ENCODE measurements around the gene OVOL2.

Gene OVOL2

DNA sequence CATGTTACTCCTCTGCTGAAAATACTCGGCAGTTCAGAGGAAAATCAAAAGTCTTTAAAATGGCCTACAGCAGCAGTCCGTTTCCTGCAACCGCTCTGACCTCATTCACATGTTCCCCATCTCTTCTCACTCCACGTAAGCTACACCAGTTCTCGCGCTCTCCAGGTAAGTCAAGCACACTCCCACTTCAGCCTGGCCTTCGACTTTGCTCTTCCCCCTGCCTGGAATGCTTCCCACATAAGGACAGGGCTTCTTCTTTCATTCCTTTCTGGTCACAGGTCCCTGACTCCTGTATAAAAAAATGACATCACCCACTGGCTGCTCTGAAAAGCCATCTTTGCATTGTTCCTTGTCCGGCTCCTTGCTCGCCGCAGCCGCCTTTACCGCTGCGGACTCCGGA, 46.2 kb downstream of the OVOL2 start:
- DNase-seq: no peak

DNA sequence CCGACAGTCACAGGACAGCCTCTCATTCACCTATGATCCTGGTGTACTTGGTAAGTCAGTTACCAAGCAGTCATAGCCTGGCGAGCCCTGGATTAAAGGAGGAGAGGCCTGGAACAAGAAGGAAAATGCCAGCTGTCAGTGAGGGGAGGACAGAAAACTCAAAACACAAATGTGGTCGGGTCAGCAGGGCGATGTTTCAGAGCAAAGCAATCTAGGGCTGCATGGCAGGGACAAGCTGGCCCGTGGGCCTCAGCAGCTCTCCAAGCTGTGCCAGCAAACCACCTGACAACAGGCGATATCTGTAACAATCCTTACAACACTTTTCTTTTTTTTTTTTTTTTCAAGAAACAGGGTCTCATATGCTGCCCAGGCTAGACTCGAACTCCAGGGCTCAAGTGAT, 48.6 kb downstream of the OVOL2 start:
- no peak for DNase-seq

GRCh38 chr20:18007534-18008292, 50.0 kb downstream of the OVOL2 start:
- DNase-seq: no peak

GRCh38 chr20:18006684-18007083, 51.0 kb downstream of the OVOL2 start:
- no peak for DNase-seq

GRCh38 chr20:18005990-18006364, 51.7 kb downstream of the OVOL2 start:
- no peak for DNase-seq

DNA sequence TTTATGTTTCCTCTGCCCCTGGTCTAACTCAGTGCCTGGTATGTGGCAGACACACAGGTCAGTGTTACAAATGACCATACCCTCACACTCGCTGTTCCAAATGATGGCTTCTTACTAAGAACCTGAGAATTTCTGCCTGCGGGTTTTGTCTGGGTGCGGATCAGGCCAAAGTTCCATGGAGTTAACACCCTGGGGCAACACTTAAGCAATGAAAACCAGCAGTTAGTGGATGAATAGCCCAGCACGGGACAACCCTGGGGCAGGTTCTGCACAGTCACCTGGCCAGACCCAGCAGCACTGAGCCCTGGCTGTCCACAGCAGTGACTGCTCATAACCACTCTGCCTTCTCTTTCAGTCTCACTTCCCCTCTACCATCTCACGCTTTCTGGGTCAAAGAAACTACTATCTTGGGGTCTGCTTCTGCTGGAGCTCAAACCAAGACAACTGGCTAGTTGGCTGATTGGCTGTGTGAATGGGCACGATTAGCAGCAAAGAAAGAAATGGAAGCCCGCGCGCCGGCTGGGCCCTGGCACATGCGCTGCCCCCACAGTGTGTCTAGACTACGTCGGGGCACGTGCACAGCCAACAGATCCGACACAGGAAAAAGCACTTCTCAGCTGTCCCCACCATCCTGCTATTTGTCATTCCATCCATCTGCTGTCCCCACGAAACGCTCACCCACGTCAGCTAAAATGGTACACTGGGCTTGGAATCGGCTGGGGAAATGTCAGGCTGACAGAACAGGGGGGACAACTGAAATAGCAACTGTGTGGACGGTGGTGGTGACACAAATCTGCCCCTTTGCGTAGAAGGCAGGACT, 52.3 kb downstream of the OVOL2 start:
- DNase-seq: no peak

DNA sequence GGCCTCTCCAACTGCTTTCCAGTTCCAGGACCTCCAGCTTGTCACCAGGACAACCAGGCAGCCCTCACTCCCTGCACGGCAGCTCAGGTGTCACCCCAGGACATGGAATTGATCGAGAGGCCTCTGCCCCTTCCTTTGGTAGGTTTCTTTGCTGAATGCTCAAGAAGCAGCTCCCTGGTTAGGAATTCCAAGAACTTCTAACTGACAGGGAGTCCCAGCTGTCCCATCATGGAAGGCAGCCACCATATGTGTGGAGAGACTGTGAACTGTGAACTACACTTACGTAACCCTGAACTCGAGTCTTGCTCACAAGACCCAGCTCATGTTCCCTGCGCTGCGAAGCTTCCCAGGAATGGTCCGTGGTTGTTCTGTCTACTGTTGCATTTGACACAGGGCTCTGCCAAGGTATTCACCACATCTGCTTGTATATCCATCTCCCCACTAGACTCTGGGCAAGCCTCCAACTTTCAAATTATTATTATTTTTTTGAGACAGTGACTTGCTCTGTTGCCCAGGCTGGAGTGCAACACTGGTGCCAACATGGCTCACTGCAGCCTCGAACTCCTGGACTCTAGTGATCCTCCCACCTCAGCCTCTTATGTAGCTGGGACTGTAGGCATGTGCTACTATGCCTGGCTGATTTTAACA, 53.2 kb downstream of the OVOL2 start:
- DNase-seq: no peak

DNA sequence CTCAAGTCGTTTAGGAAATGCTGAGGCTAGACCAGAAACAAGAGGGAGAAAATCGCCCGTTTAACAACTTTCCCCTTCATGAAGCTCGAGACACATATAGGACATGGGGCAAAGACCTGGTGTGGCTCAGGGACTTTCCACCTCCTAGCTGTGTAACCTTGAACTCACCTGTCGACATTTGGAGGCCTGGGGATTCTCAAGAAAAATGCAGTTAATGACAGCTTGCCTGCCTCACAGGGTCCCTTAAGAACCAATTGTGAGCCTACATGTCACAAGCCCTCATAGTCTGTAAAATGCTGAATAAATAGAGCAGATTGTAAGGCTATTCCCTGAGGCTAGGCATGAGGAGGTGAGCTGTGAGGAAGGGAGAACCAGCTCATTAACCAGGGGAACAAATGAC, 53.8 kb downstream of the OVOL2 start:
- no peak for DNase-seq

- DNase-seq: no peak
These were observed 56.4 kb downstream of the OVOL2 start for GRCh38 chr20:18001131-18001921.

DNA sequence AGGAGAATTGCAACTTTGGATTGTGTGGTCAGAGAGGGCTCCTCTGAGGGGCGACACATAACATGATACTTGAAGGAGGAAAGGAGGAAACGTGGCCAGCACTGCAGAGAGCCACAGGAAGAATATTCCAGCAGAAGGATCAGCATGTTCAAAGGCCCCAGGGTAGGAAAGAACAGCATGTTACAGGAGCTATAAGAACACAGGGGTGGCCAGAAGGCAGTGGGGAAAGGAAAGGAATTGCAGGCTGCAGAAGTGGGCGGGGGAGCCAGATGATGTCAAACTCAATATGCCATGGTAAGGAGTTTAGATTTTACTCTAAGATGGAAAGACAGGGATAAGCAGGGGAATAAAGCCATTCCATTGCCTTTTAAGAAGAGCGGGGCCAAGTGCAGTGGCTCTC, 58.1 kb downstream of the OVOL2 start:
- DNase-seq: no peak

DNA sequence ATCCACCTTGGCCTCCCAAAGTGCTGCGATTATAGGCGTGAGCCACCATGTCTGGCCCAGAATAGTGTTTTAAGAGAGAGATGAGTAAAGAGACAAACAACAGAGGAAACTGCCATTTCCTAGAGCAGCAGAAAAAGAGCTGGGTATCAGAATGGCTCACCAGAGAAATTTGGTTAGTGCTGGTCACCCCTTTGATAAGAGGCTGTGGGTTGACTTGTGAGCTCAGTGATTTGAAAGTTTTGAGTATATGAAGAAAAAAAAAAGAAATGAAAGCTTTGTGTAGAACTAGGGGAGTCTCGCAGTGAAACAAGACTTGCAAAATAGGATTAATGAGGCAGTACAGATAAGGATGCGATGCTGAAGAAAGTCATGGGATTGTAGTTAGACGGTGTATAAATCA, 59.3 kb downstream of the OVOL2 start:
- DNase-seq: no peak

- no peak for DNase-seq
These were observed 61.5 kb downstream of the OVOL2 start for GRCh38 chr20:17995967-17996819.

- no peak for DNase-seq
These were observed 64.2 kb downstream of the OVOL2 start for GRCh38 chr20:17993546-17993945.

GRCh38 chr20:17992847-17993513, 64.7 kb downstream of the OVOL2 start:
- no peak for DNase-seq

DNA sequence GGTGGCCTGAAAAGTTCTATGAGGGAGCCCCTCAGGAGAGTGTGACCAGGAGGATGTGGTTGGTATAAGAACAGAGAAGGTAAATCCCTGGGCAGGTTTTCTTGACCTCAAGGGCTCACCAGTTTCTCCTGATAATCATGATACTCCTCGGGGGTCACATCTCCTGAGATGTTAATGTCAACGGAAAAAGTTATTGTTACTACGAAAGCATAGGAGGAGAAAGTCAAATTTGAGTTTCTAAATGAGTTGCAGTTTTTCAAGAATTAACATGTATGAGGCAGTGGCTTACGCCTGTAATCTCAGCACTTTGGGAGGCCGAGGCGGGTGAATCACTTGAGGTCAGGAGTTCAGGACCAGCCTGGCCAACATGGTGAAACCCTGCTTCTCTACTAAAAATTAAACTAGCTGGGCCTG, 65.5 kb downstream of the OVOL2 start:
- DNase-seq: no peak

DNA sequence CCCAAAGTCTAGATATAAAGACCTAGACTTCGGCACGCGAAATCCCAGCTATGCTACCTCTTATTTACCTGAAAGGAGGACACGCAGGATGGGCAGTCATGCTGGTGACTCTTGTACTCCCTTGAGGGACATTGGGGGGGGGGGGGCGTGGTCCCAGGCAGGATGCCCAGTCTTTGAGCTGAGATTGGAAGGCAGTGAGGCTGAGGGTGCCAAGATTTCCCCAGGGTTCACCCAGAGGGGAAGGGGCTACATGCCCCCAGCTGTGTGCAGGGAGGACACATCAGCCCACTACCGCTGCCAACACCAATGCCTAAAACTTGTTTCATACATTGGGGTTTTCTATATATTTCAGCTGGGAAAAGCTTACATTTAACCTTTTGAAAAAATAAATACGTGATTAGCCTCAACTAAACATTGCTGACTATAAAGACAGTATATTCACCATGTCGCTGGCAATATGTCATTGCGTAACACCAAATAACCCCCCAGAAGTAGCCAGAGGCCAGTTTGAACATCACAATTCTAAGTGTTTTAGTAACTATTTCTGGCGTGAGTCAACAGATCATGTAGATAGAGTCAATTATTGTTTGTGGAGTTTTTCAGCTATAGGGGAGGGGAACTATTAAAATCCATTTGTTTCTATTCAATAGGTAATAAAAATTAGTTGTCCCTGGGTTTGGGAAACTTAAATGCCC, 67.3 kb downstream of the OVOL2 start:
- DNase-seq: no peak

DNA sequence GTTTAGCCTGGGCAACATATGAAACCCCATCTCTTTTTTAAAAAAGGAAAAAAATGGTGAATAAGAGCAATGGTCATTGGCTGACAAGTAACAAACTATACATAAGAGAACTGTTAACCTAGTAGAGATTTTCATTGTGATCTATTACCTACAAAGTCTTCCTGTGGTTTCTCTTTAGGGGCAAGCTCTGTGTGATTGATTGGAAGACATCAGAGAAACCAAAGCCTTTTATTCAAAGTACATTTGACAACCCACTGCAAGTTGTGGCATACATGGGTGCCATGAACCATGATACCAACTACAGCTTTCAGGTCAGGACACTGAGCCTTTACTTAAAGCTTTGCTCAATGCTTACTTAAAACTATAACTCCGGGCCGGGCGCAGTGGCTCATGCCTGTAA, 69.7 kb downstream of the OVOL2 start:
- DNase-seq: no peak

DNA sequence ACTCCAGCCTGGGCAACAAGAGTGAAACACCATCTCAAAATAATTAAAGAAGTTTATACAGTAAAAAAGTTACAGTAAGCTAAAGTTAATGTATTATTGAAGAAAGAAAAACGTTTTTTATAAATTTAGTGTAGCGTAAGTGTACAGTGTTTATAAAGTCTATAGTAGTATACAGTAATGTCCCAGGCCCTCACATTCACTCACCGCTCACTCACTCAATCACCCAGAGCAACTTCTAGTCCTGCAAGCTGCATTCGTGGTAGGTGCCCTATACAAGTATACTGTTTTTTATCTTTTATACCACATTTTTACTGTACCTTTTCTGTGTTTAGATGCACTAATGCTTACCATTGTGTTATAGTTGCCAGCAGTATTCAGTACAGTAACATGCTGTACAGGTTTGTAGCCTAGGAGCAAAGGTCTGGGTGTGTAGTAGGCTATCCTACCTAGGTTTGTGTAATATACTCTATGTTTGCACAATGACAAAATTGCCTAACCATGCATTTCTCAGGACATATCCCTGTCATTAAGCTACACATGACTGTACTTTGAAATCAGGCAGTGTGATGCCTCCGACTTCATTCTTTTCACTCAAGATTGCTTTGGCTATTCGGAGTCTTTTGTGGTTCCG, 72.2 kb downstream of the OVOL2 start:
- no peak for DNase-seq

GRCh38 chr20:17976305-17976704, 81.4 kb downstream of the OVOL2 start:
- no peak for DNase-seq

Data from activated naive CD4-positive, alpha-beta T cell (primary cell).